ENCODE measurements around the gene LOXL3.

- TF ChIP-seq POLR2A (IDR thresholded peaks at IDR 0.05) (no peak), CTCF (IDR thresholded peaks at IDR 0.05) (no peak), EP300 (IDR thresholded peaks at IDR 0.05) (no peak)
These were observed 38.3 kb downstream of the LOXL3 start for GRCh38 chr2:74515271-74515980.

Measured in tibial nerve (tissue), 4 donors.